HepG2 (cell line): Measurements from ENCODE around the gene METTL14. TPM values are rescaled to one million over a fixed set of nuclear protein-coding genes. Genes with fewer than 3 reads are reported as not detected.

Experiments used
- ATAC-seq: fragments of 200-7000 bp; cut with Tn5 transposase; 3 replicates; pipeline ENCODE4 v1.9.1; 2020; ENCODE audit warnings: mild to moderate bottlenecking, moderate library complexity
- BruUV-seq: library from RNA; stranded (reverse); fragments of 400-500 nt; replicated peaks from 2 replicates; lab custom pipeline; 2021; lab: Mats Ljungman, UMichigan
- CTCF ChIA-PET: fragments of 300-600 bp; formaldehyde crosslinking; extraction: SDS; loops from one replicate; lab custom pipeline; 2021; ENCODE audit warnings: low total read pairs, inconsistent platforms, low intra/inter-chr PET ratio; lab: Yijun Ruan, JAX
- POLR2A ChIA-PET: fragments of 350-600 bp; sonication (Branson Sonifier 250); formaldehyde crosslinking; loops from one replicate; lab custom pipeline; 2020; ENCODE audit warnings: antibody characterized with exemption, inconsistent platforms; lab: Yijun Ruan, JAX
- DNase-seq: peaks from one replicate; pipeline ENCODE4 v3.0.0-alpha.2; 2015; ENCODE audit warnings: low spot score
- FAIRE-seq: peaks from 3 replicates; lab custom pipeline; 2011; peaks lifted over from hg19 to GRCh38; lab: Jason Lieb, UNC
- H2AFZ ChIP-seq: one replicate; pipeline ENCODE4 v1.6.1; 2011; ENCODE audit warnings: low read length, inconsistent platforms
- H3K27ac ChIP-seq: fragments of 300-600 bp; 3 replicates; pipeline ENCODE4 v1.8.0; 2011; ENCODE audit warnings: mixed run types, mild to moderate bottlenecking, mixed read lengths, low read length, inconsistent platforms; ENCODE audit not compliant: insufficient read depth; ENCODE audit errors: extremely low read length
- H3K27me3 ChIP-seq, 2 experiments: fragments of 200-600 bp in 1 of 2; 2 replicates in 1 of 2; 3 replicates in 1 of 2; pipeline versions ENCODE4 v1.6.0 to v1.8.0; 2011; ENCODE audit warnings: low read length in 2 of 2, mild to moderate bottlenecking in 2 of 2, moderate library complexity in 2 of 2, inconsistent platforms in 1 of 2; ENCODE audit not compliant: insufficient read depth in 2 of 2, control insufficient read depth in 1 of 2
- H3K36me3 ChIP-seq, 2 experiments: fragments of 200-600 bp in 1 of 2; replicated peaks in 1 of 2; 2 replicates in 1 of 2; 3 replicates in 1 of 2; pipeline versions ENCODE4 v1.5.1 to v1.8.0; 2011; ENCODE audit warnings: low read length in 2 of 2, inconsistent platforms in 1 of 2; ENCODE audit not compliant: insufficient read depth in 2 of 2, control insufficient read depth in 1 of 2
- H3K4me1 ChIP-seq: 2 replicates; pipeline ENCODE4 v1.5.1; 2012; ENCODE audit warnings: low read length, inconsistent platforms; ENCODE audit not compliant: insufficient read depth
- H3K4me2 ChIP-seq: 2 replicates; pipeline ENCODE4 v1.6.0; 2011; ENCODE audit warnings: low read depth, low read length, inconsistent platforms
- H3K4me3 ChIP-seq, 3 experiments: fragments of 200-600 bp in 1 of 3; sonication (generic), shearing (Covaris generic) in 1 of 3; replicated peaks in 1 of 3; 2 replicates each; pipeline ENCODE4 v1.5.1; 2011 to 2016; ENCODE audit warnings: low read length in 3 of 3, inconsistent platforms in 2 of 3, low read depth in 2 of 3, mild to moderate bottlenecking in 2 of 3, control low read depth in 1 of 3, mixed read lengths in 1 of 3; ENCODE audit not compliant: insufficient read depth in 1 of 3
- H3K79me2 ChIP-seq: one replicate; pipeline ENCODE4 v1.6.1; 2011; ENCODE audit warnings: low read length, inconsistent platforms; ENCODE audit not compliant: insufficient read depth
- H3K9ac ChIP-seq: 2 replicates; pipeline ENCODE4 v1.6.0; 2011; ENCODE audit warnings: mild to moderate bottlenecking, low read depth, low read length, inconsistent platforms; ENCODE audit not compliant: insufficient read depth
- H3K9me3 ChIP-seq: 2 replicates; pipeline ENCODE4 v1.5.1; 2012; ENCODE audit warnings: mild to moderate bottlenecking, low read length
- H4K20me1 ChIP-seq: 2 replicates; pipeline ENCODE4 v1.6.0; 2011; ENCODE audit warnings: inconsistent platforms, mild to moderate bottlenecking, low read length, moderate library complexity; ENCODE audit not compliant: insufficient read depth
- FOXA3 ChIP-seq: IDR thresholded peaks from 2 replicates; pipeline ENCODE4 v1.6.1; 2016; ENCODE audit warnings: missing genetic modification reagents, missing compliant biosample characterization
- NFAT5 ChIP-seq: sonication (generic); formaldehyde crosslinking; IDR thresholded peaks from 2 replicates; pipeline ENCODE4 v1.4.0; 2020; ENCODE audit warnings: missing genetic modification reagents
- NONO ChIP-seq, 2 experiments: fragments of 450-650 bp in 1 of 2; sonication (generic) in 1 of 2; formaldehyde crosslinking in 1 of 2; IDR thresholded peaks in 1 of 2; conservative IDR thresholded peaks in 1 of 2; 2 replicates each; pipeline versions ENCODE4 v1.6.1 to v1.8.0; 2017 to 2022; ENCODE audit warnings: mild to moderate bottlenecking in 1 of 2, missing genetic modification reagents in 1 of 2, moderate library complexity in 1 of 2
- RXRB ChIP-seq: IDR thresholded peaks from 2 replicates; pipeline ENCODE4 v1.6.1; 2016; ENCODE audit warnings: borderline replicate concordance, missing genetic modification reagents, missing compliant biosample characterization
- ZBTB10 ChIP-seq: sonication (generic); formaldehyde crosslinking; IDR thresholded peaks from 2 replicates; pipeline ENCODE4 v1.4.0; 2020; ENCODE audit warnings: missing genetic modification reagents, borderline replicate concordance
- ZBTB44 ChIP-seq: sonication (generic); formaldehyde crosslinking; IDR thresholded peaks from 2 replicates; pipeline ENCODE4 v1.4.0; 2020; ENCODE audit warnings: missing genetic modification reagents
- ZNF3 ChIP-seq: IDR thresholded peaks from 2 replicates; pipeline ENCODE4 v1.7.0; 2017; ENCODE audit warnings: inconsistent platforms
- WGBS: methylation state at CpG from one replicate; pipeline ENCODE4 v1.1.6; 2017; ENCODE audit warnings: low lambda C conversion rate; 5-methylcytosine and 5-hydroxymethylcytosine counted together
- in situ Hi-C: cut with HindIII; loops from 2 replicates; pipeline ENCODE4 v1.10.0; 2017; ENCODE audit warnings: low pct_unique_long_range_greater_than_20kb; ENCODE audit not compliant: extremely low pct_ligation_motif_present
- intact Hi-C: fragments of 100-400 bp; cut with micrococcal nuclease; formaldehyde crosslinking; loops from one replicate; pipeline ENCODE4 v1.10.0; 2022; ENCODE audit not compliant: unreplicated experiment
- polyA plus RNA-seq, 8 experiments: library from polyadenylated mRNA; depleted of rRNA in 3 of 8; stranded (reverse) in 7 of 8; unstranded in 1 of 8; fragments of >200 nt; fragmentation: Illumina TruSeq in 4 of 8; extraction: Trizol in 4 of 8; gene quantifications; 2 replicates each; pipeline versions ENCODE4 v1.2.1 to v1.2.3, GENCODE V29; 2011 to 2016; ENCODE audit warnings: low read depth in 4 of 8, missing spikeins in 1 of 8, mixed read lengths in 1 of 8; ENCODE audit not compliant: insufficient read depth in 1 of 8
- total RNA-seq, 5 experiments: library from RNA; depleted of rRNA; stranded (reverse); fragments of >200 nt; fragmentation: Illumina TruSeq; extraction: Trizol; gene quantifications; 2 replicates each; pipeline ENCODE4 v1.2.3, GENCODE V29; 2016; ENCODE audit warnings: low read depth in 1 of 5

The METTL14 gene
- total and polyA plus RNA-seq, 2 of the 13 experiments (the other 11 are each of a cell fraction or from before 2014, with no cell fraction given) = 11.6 to 44.9 TPM

GRCh38 chr4:118760092-118760491 is 74.9 kb downstream of the METTL14 start:
- BruUV-seq = no TSS peak
- TF ChIP-seq ZNF3 (CRISPR knock-in tag) = no peak
- no peak for TF ChIP-seq ZBTB10 (CRISPR knock-in tag)
- TF ChIP-seq NONO (IDR thresholded peaks at IDR 0.05) = no peak
- TF ChIP-seq NONO (CRISPR knock-in tag; conservative IDR thresholded peaks at IDR 0.05) = no peak
- TF ChIP-seq ZBTB44 (CRISPR knock-in tag) = no peak
- TF ChIP-seq FOXA3 = no peak
- no peak for TF ChIP-seq NFAT5 (CRISPR knock-in tag)
- no peak for TF ChIP-seq RXRB (CRISPR knock-in tag)

More at GRCh38 chr4:118760092-118760491, 74.9 kb downstream of the METTL14 start:
- intact Hi-C loops (no loop called here), in situ Hi-C loops (no loop called here)
- Histone ChIP-seq H3K9ac (no peak overlapping the region), H3K4me1 (peaks cover 46% of the 10 kb centered on the region), H3K27ac (no peak overlapping the region), H3K4me2 (no peak overlapping the region), H2AFZ (no peak overlapping the region), H3K9me3 (no peaks in the 10 kb centered on the region), H4K20me1 (peaks cover 3% of the 10 kb centered on the region; the same call in 1 of the 2 replicates), H3K4me3 (no peak overlapping the region), H3K36me3 (peaks cover 7 to 42% of the 10 kb centered on the region in 2 experiments), H3K79me2 (no peaks in the 10 kb centered on the region), H3K27me3 (no peaks in the 10 kb centered on the region)
- POLR2A ChIA-PET = no interaction called here
- WGBS = 85% methylated on average over 3 of the region's 3 CpGs
- CTCF ChIA-PET = no interaction called here
- ATAC-seq = no peak
- no peak for DNase-seq
- no peak for FAIRE-seq
